ENCODE results near the gene SKP1.
"Not testable (repeated sequence)": the region's sequence is repeated elsewhere in the genome, so short reads cannot be mapped to it uniquely, and the experiment has no call there.

Gene SKP1

GRCh38 chr5:134171972-134172371 is 4.8 kb downstream of the SKP1 start:
- no peaks in the 10 kb centered on the region for H3K27me3 ChIP-seq (ENCODE audit: control insufficient read depth, insufficient read depth, low read length)
- peaks cover 22% of the 10 kb centered on the region for H3K36me3 ChIP-seq (ENCODE audit: control insufficient read depth, insufficient read depth, low read length)
- no peak overlapping the region for H3K4me3 ChIP-seq (ENCODE audit: low read depth, low read length)
- H3K9ac ChIP-seq (ENCODE audit: low read depth, low read length): no peak overlapping the region
- H3K4me1 ChIP-seq (ENCODE audit: control insufficient read depth, insufficient read depth, low read length): peaks cover 4% of the 10 kb centered on the region
- H3K9me3 ChIP-seq (ENCODE audit: control insufficient read depth, insufficient read depth, low read length): no peaks in the 10 kb centered on the region

DNA sequence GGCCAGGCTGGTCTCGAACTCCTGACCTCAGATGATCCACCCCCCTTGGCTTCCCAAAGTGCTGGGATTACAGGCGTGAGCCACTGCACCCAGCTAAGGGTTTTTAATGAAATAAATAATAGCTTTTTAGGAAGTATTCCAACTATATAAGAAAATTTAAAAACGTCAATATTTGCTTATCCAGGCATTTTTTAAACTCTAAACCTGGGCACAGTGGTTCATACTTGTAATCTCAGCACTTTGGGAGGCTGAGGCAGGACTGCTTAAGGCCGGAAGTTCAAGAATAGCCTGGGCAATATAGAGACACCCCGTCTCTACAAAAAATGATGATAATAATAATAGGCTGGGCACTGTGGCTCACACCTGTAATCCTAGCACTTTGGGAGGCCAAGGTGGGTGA is 14.2 kb downstream of the SKP1 start:
- Histone ChIP-seq H3K4me1 (ENCODE audit: control insufficient read depth, insufficient read depth, low read length) (no peaks in the 10 kb centered on the region), H3K27me3 (ENCODE audit: control insufficient read depth, insufficient read depth, low read length) (no peaks in the 10 kb centered on the region), H3K4me3 (ENCODE audit: low read depth, low read length) (no peak overlapping the region), H3K9ac (ENCODE audit: low read depth, low read length) (no peak overlapping the region), H3K9me3 (ENCODE audit: control insufficient read depth, insufficient read depth, low read length) (no peaks in the 10 kb centered on the region), H3K36me3 (ENCODE audit: control insufficient read depth, insufficient read depth, low read length) (peaks cover 29% of the 10 kb centered on the region)

DNA sequence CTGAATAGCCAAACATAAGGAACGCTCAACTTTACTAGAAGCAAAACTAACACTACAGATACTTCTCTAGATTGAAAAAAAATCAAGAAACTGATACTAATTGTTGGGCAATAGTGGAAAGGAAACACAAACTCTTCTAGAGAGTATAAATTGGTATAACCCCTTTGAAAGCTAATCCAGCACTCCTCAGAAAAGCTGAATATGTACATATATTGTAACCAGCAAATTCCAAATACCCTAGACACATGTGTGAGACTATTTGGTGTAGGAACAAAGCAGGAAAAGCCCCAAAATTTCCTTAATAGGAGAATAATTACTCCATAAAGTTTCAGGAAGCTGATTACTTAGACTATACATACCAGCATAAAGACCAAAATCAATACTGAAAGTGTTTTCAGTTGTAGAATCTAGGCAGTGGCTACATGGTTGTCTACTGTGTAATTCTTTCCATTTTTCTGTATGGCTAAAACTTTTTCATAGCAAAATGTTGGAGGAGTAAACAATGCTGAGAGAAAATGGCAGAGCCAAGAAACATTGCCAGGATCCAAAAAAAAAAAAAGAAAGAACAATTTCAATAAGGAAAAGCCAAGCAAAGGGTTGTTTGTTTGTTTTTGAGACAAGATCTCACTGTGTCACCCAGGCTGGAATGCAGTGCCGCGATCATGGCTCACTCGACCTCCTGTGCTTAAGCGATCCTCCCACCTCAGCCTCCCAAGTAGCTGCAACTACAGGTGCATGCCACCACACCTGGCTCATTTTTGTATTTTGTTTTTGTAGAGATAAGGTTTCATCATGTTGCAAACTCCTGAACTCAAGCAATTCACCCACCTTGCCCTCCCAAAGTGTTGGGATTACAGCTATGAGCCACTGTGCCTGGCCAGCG is 15.0 kb downstream of the SKP1 start:
- Histone ChIP-seq H3K36me3 (ENCODE audit: control insufficient read depth, insufficient read depth, low read length) (peaks cover 29% of the 10 kb centered on the region), H3K9me3 (ENCODE audit: control insufficient read depth, insufficient read depth, low read length) (no peaks in the 10 kb centered on the region), H3K27me3 (ENCODE audit: control insufficient read depth, insufficient read depth, low read length) (no peaks in the 10 kb centered on the region), H3K4me3 (ENCODE audit: low read depth, low read length) (no peak overlapping the region), H3K9ac (ENCODE audit: low read depth, low read length) (no peak overlapping the region), H3K4me1 (ENCODE audit: control insufficient read depth, insufficient read depth, low read length) (no peaks in the 10 kb centered on the region)

GRCh38 chr5:134153657-134154056 is 23.1 kb downstream of the SKP1 start:
- Histone ChIP-seq H3K36me3 (ENCODE audit: control insufficient read depth, insufficient read depth, low read length) (peaks cover 12% of the 10 kb centered on the region), H3K9me3 (ENCODE audit: control insufficient read depth, insufficient read depth, low read length) (no peaks in the 10 kb centered on the region), H3K27me3 (ENCODE audit: control insufficient read depth, insufficient read depth, low read length) (no peaks in the 10 kb centered on the region), H3K4me1 (ENCODE audit: control insufficient read depth, insufficient read depth, low read length) (no peaks in the 10 kb centered on the region), H3K9ac (ENCODE audit: low read depth, low read length) (no peak overlapping the region), H3K4me3 (ENCODE audit: low read depth, low read length) (no peak overlapping the region)

DNA sequence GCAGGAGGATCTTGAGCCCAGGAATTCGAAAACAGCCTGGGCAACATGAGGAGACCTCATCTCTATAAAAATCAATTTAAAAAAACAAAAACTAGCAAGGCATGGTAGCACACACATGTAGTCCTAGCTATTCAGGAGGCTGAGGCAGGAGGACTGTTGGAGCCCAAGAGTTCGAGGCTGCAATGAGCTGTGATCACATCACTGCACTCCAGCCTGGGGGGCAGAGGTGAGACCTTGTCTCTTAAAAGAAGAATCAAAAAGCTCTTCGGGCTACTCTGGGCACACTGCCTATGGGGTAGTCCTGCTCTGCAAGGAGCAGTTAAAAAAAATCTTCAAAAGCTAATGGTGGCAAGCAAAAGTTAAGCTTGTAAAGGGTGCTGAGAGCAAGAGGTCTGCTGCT is 23.5 kb downstream of the SKP1 start:
- Histone ChIP-seq H3K9me3 (ENCODE audit: control insufficient read depth, insufficient read depth, low read length) (no peaks in the 10 kb centered on the region), H3K9ac (ENCODE audit: low read depth, low read length) (no peak overlapping the region), H3K36me3 (ENCODE audit: control insufficient read depth, insufficient read depth, low read length) (peaks cover 10% of the 10 kb centered on the region), H3K27me3 (ENCODE audit: control insufficient read depth, insufficient read depth, low read length) (no peaks in the 10 kb centered on the region), H3K4me1 (ENCODE audit: control insufficient read depth, insufficient read depth, low read length) (no peaks in the 10 kb centered on the region), H3K4me3 (ENCODE audit: low read depth, low read length) (no peak overlapping the region)

DNA sequence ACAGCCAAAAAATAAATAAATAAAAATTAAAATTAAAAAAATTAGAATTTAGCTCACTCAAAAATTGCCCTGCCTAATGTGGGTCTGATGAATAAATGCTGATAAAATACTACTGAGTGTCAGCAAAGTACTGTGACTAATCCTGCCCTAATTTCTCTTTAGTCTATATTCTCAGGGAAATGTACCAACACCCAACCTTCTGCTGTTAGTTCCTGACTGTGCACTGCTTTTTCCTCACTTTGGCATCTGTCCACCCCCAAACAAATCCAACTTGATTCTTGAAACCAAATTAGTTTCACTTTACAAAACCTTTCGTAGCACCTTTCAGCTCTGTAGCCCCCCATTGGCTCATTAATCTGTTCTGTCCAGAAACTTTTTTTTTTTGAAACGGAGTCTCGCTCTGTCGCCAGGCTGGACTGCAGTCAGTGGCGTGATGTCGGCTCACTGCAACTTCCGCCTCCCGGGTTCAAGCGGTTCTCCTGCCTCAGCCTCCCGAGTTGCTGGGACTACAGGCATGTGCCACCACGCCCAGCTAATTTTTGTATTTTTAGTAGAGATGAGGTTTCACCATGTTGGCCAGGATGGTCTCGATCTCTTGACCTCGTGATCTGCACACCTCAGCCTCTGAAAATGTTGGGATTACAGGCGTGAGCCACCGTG is 24.4 kb downstream of the SKP1 start:
- H3K36me3 ChIP-seq (ENCODE audit: control insufficient read depth, insufficient read depth, low read length); H3K4me3 ChIP-seq (ENCODE audit: low read depth, low read length); H3K9ac ChIP-seq (ENCODE audit: low read depth, low read length); H3K9me3 ChIP-seq (ENCODE audit: control insufficient read depth, insufficient read depth, low read length); H3K4me1 ChIP-seq (ENCODE audit: control insufficient read depth, insufficient read depth, low read length); H3K27me3 ChIP-seq (ENCODE audit: control insufficient read depth, insufficient read depth, low read length): not testable (repeated sequence)

GRCh38 chr5:134151723-134152122 is 25.0 kb downstream of the SKP1 start:
- Histone ChIP-seq H3K4me1 (ENCODE audit: control insufficient read depth, insufficient read depth, low read length) (no peaks in the 10 kb centered on the region), H3K4me3 (ENCODE audit: low read depth, low read length) (no peak overlapping the region), H3K36me3 (ENCODE audit: control insufficient read depth, insufficient read depth, low read length) (peaks cover 6% of the 10 kb centered on the region), H3K9me3 (ENCODE audit: control insufficient read depth, insufficient read depth, low read length) (no peaks in the 10 kb centered on the region), H3K9ac (ENCODE audit: low read depth, low read length) (no peak overlapping the region), H3K27me3 (ENCODE audit: control insufficient read depth, insufficient read depth, low read length) (no peaks in the 10 kb centered on the region)

DNA sequence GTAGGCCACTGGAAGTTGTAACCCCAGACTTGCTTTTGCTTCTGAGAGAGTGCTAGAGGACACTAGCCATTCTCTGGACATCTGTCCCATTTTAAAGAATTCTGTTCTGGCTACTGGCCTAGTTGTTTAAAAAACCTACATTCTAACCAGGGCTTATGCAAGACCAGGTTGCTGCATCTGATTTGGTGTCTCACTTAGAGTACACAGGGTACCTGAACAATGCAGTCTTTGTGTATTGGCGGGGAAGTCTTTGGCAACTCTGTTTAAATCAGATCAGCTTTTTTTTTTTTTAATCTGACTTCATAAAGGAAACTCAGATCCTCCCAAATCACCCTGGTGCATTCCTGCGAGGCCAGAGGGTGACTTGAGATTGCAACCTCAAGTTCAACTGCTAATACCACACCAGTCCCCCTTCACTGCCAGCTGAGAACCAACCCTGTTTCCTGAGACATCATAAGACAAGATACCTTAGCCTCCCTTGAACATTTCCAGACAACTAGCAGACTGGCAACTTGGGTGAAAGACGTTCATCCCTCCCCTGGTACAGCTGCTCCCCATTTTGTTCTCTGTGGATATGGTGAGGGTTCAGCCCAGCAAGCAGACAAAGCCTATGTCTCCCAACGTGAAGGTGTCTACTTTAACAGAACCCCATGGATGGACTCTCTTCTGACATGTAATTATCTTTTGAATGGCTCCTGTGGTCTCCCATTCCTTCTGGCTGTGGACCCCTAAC is 27.0 kb downstream of the SKP1 start:
- Histone ChIP-seq H3K27me3 (ENCODE audit: control insufficient read depth, insufficient read depth, low read length) (no peaks in the 10 kb centered on the region), H3K9ac (ENCODE audit: low read depth, low read length) (no peak overlapping the region), H3K9me3 (ENCODE audit: control insufficient read depth, insufficient read depth, low read length) (no peaks in the 10 kb centered on the region), H3K4me3 (ENCODE audit: low read depth, low read length) (no peak overlapping the region), H3K36me3 (ENCODE audit: control insufficient read depth, insufficient read depth, low read length) (peaks cover 12% of the 10 kb centered on the region), H3K4me1 (ENCODE audit: control insufficient read depth, insufficient read depth, low read length) (no peaks in the 10 kb centered on the region)

DNA sequence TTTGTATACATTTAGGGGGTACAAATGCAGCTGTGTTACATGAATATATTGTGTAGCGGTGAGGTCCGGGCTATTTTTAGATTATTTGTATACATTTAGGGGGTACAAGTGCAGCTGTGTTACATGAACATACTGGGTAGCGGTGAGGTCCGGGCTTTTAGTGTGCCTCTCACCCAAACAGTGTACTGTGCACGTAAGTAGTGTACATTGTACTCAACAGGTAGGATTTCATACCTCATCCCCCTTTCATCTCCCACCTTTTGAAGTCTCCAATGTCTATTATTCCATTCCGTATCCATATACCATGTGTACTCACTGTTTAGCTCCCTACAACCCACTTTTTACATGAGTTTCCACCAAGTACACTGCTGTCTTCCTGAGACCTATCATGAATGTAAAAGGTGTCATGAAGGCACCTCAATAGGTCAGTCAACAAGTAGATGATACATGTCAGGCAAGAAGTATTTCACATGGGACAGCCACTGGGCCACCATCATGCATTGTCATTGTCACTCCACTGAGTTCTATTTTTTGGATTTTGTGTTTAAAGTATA is 27.7 kb downstream of the SKP1 start:
- Histone ChIP-seq H3K27me3 (ENCODE audit: control insufficient read depth, insufficient read depth, low read length) (no peaks in the 10 kb centered on the region), H3K4me3 (ENCODE audit: low read depth, low read length) (no peak overlapping the region), H3K4me1 (ENCODE audit: control insufficient read depth, insufficient read depth, low read length) (no peaks in the 10 kb centered on the region), H3K9me3 (ENCODE audit: control insufficient read depth, insufficient read depth, low read length) (no peaks in the 10 kb centered on the region), H3K36me3 (ENCODE audit: control insufficient read depth, insufficient read depth, low read length) (peaks cover 14% of the 10 kb centered on the region), H3K9ac (ENCODE audit: low read depth, low read length) (no peak overlapping the region)

DNA sequence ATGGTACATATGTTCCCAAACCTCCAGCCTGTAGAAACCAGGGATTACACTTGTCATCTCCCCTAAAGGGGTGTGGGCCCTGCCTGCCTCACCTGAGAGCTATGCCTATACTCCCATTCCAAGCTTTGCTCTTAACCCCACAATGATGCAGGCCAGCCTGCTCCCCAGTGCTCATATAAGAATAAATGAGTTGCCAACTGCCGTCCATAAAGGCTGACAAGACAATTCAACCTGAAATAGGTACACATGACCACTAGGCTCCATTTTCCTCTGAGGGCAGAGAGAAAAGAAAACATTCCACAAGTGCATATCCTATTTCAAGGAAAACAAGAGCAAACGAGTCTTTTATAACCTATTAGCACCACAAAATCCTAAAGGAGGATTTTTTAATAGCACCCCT is 28.4 kb downstream of the SKP1 start:
- Histone ChIP-seq H3K4me1 (ENCODE audit: control insufficient read depth, insufficient read depth, low read length) (no peaks in the 10 kb centered on the region), H3K4me3 (ENCODE audit: low read depth, low read length) (no peak overlapping the region), H3K9ac (ENCODE audit: low read depth, low read length) (no peak overlapping the region), H3K9me3 (ENCODE audit: control insufficient read depth, insufficient read depth, low read length) (no peaks in the 10 kb centered on the region), H3K36me3 (ENCODE audit: control insufficient read depth, insufficient read depth, low read length) (peaks cover 17% of the 10 kb centered on the region), H3K27me3 (ENCODE audit: control insufficient read depth, insufficient read depth, low read length) (no peaks in the 10 kb centered on the region)

DNA sequence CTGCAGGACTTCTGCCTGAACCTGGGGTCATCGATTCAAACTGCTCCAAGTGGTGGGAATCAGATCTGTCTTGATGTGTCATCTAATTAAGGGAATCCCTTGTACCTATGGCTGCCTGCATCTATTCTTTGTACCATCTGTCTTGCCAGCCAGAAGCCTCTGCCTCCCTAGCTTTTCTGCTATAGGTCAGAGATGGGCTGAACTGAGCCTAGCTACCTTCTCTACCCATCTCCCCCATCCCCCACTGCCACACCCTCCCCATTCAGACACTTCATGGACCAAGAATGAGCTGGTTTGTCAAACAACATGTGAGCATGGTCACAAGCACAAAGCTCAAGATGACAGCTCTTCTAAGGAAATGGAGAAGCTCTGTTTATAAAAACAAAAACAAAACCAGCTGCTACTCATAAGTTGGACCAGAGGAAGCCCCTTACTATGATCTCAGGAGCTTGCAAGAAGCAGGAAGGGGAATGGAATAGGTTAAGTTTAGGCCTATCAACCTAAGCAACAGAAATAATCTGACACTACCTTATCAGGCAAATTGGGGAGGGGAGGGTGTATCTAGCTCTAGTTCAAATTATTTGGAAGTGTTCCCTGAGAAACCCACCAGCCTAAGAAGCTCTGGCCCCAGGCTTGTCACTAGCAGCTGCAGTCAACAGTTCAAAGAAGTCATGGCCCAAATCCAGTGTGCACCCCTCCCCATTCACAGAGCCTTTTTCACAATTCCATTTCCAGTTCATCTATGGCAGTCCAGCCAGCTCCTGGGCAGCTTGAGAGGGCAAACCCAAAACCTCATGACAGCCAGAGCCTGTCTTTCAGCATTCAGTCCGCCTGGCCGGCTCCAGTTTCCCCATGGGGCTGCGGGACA is 29.9 kb downstream of the SKP1 start:
- Histone ChIP-seq H3K36me3 (ENCODE audit: control insufficient read depth, insufficient read depth, low read length) (peaks cover 25% of the 10 kb centered on the region), H3K4me1 (ENCODE audit: control insufficient read depth, insufficient read depth, low read length) (no peaks in the 10 kb centered on the region), H3K4me3 (ENCODE audit: low read depth, low read length) (no peak overlapping the region), H3K9ac (ENCODE audit: low read depth, low read length) (no peak overlapping the region), H3K27me3 (ENCODE audit: control insufficient read depth, insufficient read depth, low read length) (no peaks in the 10 kb centered on the region), H3K9me3 (ENCODE audit: control insufficient read depth, insufficient read depth, low read length) (no peaks in the 10 kb centered on the region)

Data from iPS-15b (cell line).